COR-L47 (cell line): ENCODE measurements around the gene DCST1.

Source experiments
- DNase-seq: peaks from one replicate; lab custom pipeline; 2025; lab: John Stamatoyannopoulos, UW

Gene DCST1

DNA sequence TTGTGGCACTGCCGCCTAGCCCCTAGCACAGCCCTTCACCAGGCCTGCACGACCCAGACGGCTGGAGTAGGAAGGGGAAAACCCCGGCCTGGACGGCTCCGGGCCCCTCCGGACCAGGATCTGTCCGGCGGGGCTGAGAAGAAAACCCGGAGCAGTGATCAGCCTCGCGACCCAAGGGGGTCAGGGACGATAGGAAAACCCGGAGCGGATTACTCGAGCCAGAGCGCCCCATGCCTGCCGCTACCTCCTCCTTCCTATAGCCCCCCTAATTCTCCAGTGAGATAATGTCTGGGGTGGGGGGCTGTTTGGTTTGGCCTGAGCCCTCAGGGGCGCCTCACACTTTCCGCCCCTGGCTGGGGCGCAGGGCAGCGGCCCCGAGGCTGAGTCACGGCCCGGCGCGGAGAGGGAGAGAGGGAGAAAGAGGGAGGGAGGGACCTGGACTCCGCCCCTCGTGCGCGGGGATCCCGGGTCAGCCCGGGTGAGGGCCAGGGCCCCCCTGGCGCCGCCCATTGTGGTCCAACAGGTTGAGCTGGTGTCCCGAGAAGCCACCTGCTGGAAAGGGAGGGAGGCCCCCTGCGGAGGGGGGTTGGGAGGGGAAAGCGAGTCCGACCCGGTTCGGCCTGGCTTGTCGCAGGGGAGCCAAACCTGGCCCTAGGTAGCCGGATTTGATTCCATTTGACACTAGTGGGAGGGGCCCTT lies 32.7 kb upstream of the DCST1 start:
- DNase-seq, result peak; percentile 87

DNA sequence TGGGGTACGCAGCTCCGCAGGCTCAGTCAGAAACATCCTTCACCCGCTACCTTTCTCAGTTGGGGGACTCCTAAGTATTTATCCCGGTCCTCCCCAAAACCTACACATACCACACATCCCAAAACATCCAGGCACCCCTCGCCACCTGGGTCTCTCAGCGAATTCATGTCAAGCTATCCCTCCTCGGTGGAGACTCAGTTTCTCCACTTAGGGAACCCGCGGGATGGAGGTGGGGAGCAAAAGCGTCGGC lies 32.3 kb upstream of the DCST1 start:
- DNase-seq, result no peak

DNA sequence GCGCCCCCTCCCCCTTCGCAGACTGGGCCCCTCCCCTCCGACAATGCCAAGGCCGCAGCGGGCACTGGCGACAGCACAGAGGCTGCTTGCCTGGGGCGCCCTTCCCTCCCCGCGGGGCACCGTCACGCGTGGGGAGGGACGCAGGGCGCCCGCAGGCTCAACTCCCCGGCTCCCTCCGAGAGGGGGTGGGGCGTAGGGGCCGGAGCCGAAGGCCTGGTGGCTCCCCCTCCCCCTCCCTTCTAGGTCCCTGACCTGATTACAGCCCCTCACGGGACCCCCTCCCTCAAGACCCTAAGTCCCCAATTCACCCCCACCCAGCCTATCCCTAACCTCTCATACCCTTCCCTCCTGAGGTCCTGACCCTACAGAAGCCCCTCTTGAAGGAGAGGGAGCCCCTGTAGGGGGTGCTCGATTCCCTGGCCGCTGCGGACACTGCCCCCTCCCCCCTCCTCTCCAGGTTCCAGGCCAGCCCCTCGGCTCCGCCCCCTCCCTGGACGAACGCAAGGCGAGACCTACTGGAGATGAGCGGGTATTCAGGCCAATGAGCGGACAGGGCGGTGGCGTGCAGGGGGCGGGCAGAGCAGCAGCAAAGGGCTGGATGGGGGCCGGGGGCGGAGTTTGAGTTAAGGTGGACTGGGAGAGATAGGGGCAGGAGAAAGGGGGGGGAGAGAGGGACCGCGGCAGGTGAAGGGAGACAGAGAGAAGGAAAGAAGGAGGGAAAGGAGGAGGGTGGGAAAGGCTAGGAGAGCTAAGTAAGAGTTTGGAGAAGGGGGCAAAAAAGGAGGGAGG lies 31.8 kb upstream of the DCST1 start:
- DNase-seq, result peak; percentile 99

DNA sequence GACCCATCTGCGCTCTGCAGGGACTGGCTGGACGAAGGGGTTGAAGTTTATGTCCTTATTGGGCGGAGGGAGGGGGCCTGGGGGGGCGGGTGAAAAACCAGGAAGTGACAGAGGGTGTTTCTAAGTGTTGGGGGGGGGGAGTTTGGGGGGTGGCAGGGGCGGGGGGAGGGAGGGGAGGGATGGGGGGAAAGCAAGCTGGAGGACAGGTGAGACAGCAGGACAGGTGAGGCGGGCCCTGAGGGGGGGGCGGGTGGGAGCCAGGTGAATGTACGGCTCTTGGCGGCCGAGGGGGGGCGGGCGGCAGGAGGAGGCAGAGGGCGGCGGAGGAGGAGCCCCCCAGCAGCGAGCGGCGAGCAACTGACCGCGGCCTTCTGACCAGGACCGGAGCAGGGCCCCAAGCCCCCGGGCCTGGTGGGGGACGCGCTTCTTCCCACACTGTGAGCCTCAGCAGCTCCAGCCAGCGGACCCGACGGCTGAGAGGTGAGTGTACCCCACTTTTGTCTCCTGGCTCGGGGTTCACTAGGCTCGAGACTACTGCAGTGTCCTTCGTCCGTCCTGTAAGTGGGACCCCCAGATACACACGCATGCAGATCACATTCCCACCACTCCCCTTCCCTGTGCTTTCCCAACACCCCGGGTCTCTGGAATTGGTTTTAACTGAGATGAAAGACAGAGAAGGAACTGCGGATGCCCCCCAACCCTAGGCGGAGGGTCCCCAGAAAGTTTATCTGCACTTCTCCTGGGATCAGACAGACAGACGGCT lies 31.0 kb upstream of the DCST1 start, which contains the start of gene ZBTB7B:
Gene ZBTB7B (plus strand): TSS at position 339 of the 763 bp plus-strand sequence. CDS start 11,859 bp downstream, outside the sequence.
- DNase-seq, result peak; percentile 64

DNA sequence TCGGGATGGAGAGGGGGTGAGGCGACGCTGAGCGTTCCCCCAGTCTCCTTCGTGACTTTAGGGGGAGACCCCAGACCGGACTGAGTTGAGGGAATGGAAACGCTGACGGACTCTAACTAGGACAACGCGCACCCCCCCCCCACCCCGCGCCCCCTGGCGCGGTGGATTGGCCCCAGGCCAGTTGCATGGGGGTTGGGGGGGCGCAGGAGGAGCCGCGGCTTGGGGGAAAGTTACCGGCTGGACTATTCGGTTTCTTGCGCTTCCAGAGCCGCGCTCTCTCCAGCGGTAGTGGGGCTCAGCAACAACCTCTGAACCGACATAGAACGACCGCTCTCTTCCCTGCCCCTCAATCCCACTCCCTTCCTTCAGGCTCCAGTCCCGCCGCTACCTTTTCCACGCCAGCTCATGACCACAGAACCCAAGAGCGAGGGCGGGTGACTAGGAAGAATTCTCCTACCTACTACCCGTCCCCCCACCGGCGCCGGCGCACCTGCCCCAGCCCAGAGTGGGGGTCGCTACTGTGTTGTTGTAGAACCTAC lies 30.3 kb upstream of the DCST1 start:
- DNase-seq, result peak; percentile 34

DNA sequence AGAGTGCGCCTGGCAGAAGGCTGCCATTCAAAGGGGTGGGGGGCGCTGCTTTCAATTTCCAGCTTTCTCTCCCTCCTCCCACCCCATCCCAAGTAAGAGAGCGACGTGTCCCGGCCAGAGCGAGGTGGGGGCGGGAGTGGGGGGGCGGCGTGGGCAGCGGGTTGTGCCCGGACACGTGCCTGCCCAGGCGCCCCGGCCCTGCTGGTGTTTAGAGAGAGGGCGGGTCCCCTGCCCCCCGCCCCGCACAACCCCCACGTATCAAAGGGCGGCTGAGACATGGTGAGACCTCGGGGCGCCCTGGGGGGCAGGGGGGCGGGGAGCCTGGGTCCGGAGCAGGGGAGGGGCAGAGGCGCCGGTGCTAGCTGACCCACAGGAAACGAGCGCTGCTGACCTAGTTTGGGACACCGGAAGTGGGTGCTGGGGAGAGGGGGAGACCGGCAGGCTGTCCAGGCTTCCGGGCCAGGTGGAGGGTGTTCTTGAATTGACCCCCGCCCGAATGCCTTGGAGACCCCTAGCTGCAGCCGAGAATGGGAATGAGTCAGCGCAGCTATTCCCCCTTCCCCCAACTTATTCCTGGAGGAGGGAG lies 29.8 kb upstream of the DCST1 start:
- DNase-seq, result peak; percentile 40

DNA sequence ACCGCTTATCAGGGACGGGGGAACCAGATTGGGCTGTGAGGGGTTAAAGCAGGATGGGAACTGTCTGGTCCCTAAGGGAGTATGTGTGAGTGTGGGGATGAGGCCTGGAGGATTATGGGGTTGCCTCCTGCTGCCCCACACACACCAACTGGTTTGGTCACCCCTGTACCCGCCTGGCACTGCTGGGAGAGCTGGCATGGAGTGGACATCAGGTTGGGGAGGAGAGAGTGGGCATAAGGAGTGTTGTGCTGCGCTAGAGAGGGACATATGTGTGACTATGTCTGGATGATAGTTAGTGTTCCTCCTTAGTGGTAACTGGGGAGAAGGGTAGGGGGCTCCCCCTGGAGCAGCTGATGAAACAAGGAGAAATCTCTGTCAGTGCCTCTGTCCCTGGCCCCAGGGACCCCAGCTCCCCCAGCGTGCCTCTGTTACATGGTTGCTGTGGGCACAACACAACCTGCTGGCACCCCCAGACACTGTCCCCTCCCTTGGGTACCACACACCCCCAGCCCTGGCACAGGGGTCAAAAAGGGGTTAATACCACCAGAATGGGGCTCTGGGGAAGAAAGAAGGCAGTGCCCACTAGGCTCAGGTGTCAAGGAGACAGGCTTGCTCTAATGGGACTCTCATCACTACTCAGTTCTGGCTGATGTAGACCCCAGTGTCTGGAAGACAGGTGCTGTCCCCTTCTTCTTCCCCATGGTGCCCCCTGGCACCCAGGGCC lies 29.1 kb upstream of the DCST1 start:
- no peak for DNase-seq

DNA sequence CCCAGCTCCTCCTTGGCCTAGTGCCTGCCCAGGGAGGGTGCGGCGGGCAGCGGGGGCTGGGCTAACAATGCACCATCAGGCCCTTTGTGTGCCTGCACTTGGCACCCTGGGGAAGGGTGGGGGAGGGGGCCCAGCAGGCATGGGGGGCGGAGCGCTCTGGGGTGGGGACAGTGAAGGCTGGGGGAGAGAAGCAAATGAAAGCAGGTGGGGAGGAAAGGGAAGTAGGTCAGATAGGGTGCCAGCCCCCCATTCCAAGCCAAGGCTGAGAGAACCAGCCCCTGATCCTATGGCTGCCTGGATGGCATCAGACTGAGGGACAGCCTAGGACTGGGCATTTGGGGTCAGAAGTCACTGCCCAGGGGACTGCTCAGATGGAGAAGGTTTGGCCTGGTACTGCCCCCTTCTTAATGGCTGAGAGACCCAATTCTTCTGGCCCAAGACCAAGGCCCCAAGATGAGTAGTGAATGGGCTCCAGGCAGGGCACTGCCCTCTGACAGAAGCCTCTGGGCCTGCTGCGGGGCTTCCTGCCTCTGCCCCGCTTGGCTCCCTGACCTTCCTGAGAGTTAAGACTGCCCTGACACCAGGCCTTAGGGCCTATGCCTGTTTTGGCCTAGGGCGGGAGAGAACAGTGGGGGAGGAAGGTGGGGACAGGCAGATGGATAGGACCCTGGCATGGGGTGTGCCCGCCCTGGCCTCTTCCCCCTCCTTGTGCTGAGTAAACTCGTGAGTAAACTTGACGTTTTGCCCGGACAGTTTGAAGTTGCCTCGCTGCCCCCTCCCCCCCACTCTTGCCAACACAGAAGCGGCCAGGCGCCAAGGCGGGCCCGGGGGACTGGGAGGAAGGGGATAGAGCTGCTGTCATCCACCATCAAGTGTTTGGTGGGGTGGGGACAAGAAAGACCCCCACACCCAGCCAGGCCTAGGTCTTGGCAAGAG lies 28.3 kb upstream of the DCST1 start:
- peak; percentile 51 for DNase-seq

DNA sequence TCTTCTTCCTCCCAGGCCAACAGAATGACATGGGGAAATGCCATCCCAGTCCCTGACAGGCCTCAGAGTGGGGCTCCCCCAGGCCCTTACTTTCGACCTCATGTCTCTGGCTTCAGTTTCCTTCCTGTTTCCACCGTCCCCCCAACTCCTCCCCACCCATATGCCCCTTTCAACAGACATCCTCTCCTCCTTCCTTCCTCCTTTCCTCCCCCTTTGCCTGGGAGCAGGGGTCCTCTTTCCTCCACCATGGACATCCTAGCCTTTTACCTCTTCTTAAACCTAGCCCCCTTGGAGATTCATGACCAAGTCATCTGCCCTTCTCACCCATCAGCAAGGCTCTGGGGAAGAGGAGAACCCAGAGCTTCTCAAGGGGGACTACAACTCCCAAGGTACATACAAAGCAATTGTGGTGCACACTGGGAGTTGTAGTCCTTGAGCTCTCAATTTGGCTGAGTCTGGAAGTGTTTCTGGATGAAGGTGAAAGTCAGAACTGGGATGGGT lies 27.0 kb upstream of the DCST1 start:
- peak; percentile 30 for DNase-seq

DNA sequence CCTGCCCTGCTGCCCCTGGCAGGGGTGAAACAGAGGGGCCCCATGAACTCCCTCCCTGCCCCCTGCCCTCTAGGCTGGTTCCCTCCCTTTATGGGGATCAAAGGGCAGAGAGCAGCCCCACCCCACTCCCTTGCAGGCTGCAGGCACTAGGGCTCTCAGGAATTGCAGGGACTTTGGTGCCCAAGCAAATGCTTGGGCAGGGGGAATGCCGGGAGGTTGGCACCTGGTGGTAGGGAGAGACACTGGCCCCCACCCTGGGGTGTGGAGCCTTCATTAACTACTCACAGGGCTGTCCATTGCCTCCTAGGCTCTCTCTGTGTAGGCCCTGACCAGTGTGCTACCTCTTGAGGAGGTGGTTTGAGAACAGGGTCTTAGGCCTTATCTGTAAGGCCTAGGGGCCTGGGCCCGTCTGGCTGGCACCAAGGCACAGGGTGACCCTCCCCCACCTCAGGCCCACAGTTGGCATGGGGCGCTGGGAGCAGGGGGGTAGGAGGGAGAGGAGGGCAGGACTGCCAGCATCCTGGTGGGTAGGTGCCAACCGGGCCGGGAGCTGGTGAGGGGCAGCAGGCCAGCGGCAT lies 26.3 kb upstream of the DCST1 start:
- no peak for DNase-seq

DNA sequence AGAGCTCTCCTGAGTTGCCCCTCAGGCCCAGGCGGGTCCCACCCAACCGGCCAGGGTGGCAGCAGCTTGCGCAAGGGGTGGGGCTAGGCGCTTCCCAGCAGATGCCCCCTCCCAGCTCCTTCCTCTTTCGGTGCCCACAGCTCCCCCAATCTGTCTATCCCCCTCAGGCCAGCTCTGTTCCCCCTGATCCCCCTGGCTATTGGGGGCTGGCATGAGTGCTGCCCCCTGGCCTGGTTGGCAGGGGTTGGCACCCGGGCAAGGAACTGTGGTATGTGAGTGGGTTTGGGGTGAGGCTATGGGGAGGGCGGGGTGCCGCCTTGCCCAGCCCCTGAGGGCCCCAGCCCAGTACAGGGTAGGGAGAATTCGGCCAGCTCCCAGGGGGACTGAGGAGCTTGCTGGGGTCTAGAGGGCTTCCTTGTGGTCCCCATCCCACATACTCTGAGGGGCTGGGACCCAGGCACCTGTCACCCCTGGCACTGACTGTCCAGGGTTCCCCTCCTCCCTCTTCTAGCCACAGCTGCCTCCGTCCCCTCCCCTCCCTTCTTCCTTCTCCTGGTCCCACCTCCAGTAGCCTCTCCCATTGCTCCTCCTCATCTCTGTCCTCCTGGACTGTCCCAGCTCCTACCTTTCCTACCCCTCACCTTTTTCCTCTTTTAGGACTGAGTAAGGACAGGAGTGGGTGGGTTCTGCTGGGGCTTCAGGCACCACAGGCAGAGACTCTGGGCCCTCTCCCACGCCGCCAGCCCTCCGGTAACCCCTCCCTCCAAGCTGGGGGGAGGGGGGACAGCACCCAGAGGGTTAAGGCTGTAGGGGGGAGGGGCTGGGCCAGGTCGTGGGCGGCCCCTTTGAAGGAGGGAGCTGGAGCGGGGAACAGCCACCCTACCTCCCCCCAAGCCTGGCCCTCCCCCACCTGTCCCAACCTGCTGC lies 25.3 kb upstream of the DCST1 start:
- no peak for DNase-seq

DNA sequence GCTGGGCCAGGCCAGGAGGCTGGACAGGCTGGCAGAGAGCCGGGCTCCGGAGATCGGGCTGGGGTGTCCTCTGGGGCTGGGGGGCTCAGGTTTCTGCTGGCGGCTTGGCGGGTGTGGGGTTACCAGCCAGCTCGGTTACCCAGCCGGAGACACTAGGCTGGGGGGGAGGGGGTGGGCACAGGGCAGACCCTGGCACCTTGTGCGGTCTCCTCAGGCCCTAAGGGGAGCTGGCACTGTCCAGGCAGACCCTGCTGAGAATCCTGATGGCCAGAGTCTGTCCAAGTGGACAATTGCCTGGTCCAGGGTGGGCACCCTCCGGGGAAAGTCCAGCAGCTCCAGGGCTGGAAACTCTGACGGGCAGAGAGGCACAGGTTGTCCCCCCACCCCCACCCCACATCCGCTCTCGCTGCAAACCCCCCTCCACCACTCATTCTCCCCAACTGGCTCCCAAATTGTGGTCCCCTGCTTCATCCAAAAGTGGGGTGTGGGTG lies 24.4 kb upstream of the DCST1 start:
- DNase-seq, result no peak

DNA sequence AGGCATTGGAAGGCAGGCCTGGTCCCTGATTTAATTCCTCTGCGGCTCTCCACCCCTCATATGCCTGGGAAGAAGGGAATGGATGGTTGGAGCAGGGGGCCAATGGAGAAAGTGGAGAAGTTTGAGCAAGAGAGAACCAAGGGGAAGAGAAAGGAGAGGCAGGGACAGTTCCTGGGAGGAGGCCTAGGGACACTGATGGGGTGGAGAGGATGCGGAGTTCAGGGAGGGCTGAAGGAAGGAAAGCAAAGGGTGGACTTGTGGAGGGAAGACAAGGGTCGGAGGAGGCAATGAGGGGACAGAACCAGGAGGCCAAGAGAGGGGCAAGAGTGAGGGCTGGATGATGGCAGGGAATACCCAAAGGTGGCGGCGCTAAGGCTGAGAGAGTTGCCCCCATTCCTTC lies 23.9 kb upstream of the DCST1 start:
- DNase-seq, result no peak

DNA sequence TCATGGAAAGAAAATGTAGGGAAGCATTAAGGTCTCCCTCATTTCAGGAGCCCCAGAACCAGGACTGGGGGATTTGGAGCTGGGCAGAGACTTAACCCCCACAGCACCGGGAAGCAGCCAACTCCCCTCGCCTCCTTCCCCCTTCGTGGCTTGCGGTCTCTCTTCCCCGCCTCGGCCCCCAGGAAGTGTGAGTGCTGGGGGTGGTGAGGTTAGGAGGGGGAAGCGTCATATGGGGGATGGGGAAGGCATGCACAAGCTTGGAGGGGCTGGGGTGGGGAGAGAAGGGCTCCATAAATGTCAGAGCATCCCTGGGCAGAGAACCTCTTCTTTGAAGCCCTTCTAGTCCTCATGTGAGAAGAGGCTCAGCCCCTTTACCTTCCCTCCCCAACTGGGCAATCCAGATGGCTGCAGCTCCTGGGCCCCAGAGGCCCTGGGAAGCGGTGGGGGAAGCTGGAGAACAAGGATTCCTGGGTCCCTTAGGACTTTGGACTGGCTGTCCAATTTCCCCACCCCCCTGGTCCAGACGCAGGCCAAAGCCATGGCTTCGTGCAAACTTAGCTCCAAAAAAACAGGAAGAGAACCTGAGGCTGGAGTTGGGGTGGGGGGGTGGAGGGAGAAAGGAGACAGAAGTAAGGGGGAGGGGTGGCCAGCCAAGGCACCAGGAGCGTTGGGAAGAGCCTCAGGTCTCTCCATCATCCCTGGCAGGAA lies 23.3 kb upstream of the DCST1 start:
- no peak for DNase-seq

DNA sequence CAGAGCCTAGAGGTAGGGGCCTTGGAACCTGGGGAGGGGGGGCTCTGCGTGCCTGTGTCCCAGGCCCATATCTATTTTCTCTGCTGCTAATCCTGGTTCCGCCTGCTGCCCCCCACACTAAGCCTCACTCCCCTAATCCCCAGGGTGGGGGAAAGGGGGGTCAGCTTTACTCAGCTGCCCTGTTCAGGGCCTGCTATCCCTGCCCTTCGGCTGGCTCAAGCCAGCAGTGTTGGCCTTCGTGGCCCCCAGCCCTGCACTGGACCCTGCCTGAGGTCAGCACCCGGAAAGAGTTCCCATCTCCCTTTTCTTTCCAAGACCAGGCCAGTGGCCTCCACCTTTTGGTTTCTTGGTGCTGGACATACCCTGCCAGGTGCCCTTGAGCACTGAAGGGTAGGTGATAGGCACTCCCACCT lies 22.6 kb upstream of the DCST1 start:
- DNase-seq, result no peak

DNA sequence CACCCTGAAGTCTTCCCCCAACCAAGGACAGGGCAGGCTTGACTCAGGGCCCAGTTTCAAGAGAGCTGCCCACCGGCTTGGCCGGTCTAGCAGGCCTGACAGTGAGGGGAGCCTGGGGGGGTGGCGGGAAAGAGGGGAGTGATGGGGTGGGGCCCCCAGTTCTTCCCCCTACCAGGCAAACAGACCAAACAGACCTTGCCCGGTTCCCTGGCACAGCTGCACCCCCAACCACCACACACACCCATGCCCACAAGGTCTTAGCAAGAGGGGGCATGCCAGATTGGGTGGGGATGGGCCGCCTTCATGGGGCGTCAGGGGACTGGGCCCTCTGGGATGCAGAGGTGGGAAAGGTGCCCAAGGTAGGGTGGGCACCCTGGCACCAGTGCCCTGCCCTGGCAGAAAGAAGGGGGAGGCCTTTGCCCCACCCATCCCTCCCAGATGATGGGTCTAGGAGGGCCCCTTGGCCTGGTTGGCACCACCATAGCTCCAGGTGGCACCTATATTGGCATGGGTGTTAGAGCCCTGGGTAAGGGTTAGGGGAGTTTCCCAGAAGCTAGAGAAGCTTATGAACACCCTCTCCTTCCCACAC lies 22.1 kb upstream of the DCST1 start:
- no peak for DNase-seq

DNA sequence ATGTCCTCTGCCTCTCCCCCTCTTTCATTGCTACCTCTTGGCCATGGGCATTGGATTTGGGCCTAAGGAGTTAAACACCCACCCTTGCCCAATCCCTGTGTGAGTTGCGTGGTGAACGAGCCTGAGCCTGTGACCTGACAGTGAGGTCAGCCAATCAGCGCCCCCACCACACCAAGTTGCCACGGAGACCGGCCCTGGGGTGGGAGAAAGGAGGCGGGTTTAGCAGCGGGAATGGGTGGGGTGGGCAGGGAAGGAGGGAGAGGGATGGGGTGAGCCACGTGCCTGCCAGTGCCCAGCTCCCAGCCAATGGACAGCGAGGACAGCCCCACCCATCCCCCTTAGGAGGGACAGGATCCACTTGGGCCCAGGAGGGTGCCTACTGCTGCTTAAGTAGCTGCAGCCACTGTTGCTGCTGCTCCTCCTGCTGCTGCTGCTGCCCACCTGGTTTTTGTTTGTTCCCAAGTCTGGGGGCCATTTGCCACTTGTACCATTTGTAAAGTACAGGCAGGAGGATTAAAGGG lies 21.5 kb upstream of the DCST1 start:
- DNase-seq, result peak; percentile 89
